Dendritic cell treated with granulocyte-macrophage colony-stimulating factor and Interleukin-4, amounts not matched to agents 40 ng/mL and 50 ng/mL, for 4 days (primary cell): ENCODE measurements around the gene ZNF396.
A peak's percentile ranks its signal among the peaks of the same experiment; 100 is the strongest.

Source experiments
- H3K27ac Mint-ChIP-seq: one replicate; pipeline ENCODE4 v1.8.0; 2022; ENCODE audit warnings: mild to moderate bottlenecking, mixed read lengths
- H3K27me3 Mint-ChIP-seq: one replicate; pipeline ENCODE4 v1.8.0; 2022; ENCODE audit warnings: mild to moderate bottlenecking, mixed read lengths
- H3K36me3 Mint-ChIP-seq: one replicate; pipeline ENCODE4 v1.8.0; 2022; ENCODE audit warnings: low read depth, mixed read lengths
- H3K4me1 Mint-ChIP-seq: one replicate; pipeline ENCODE4 v1.8.0; 2022; ENCODE audit warnings: low read depth, mixed read lengths
- H3K4me3 Mint-ChIP-seq: one replicate; pipeline ENCODE4 v1.8.0; 2022; ENCODE audit warnings: mild to moderate bottlenecking, moderate library complexity, mixed read lengths
- H3K9me3 Mint-ChIP-seq: one replicate; pipeline ENCODE4 v1.8.0; 2022; ENCODE audit warnings: mixed read lengths
- intact Hi-C: fragments of 100-400 bp; cut with micrococcal nuclease; formaldehyde crosslinking; loops from one replicate; pipeline ENCODE4 v1.15.0; 2022

The ZNF396 gene

GRCh38 chr18:35371412-35372195 lies 5.5 kb downstream of the ZNF396 start:
- Mint-ChIP-seq H3K4me3 (no peak overlapping the region), H3K27ac (no peak overlapping the region), H3K9me3 (no peaks in the 10 kb centered on the region), H3K27me3 (no peaks in the 10 kb centered on the region), H3K36me3 (no peaks in the 10 kb centered on the region), H3K4me1 (peaks cover 6% of the 10 kb centered on the region)
- intact Hi-C loops = no loop called here

GRCh38 chr18:35369126-35369525 lies 8.0 kb downstream of the ZNF396 start:
- Mint-ChIP-seq H3K4me1 (no peaks in the 10 kb centered on the region), H3K4me3 (no peak overlapping the region), H3K36me3 (no peaks in the 10 kb centered on the region), H3K27ac (no peak overlapping the region), H3K9me3 (no peaks in the 10 kb centered on the region), H3K27me3 (no peaks in the 10 kb centered on the region)
- intact Hi-C loops = no loop called here

GRCh38 chr18:35368595-35368994 lies 8.5 kb downstream of the ZNF396 start:
- Mint-ChIP-seq H3K27ac (no peak overlapping the region), H3K36me3 (no peaks in the 10 kb centered on the region), H3K4me3 (no peak overlapping the region), H3K9me3 (no peaks in the 10 kb centered on the region), H3K27me3 (no peaks in the 10 kb centered on the region), H3K4me1 (no peaks in the 10 kb centered on the region)
- intact Hi-C loops = no loop called here

GRCh38 chr18:35362531-35362930 lies 14.6 kb downstream of the ZNF396 start:
- no peak overlapping the region for H3K27ac Mint-ChIP-seq
- intact Hi-C loops = no loop called here
- H3K9me3 Mint-ChIP-seq = no peaks in the 10 kb centered on the region
- H3K27me3 Mint-ChIP-seq = no peaks in the 10 kb centered on the region
- no peaks in the 10 kb centered on the region for H3K36me3 Mint-ChIP-seq
- no peaks in the 10 kb centered on the region for H3K4me1 Mint-ChIP-seq
- H3K4me3 Mint-ChIP-seq = no peak overlapping the region

- no peaks in the 10 kb centered on the region for H3K9me3 Mint-ChIP-seq
- H3K4me1 Mint-ChIP-seq = no peaks in the 10 kb centered on the region
- H3K4me3 Mint-ChIP-seq = no peak overlapping the region
- no peak overlapping the region for H3K27ac Mint-ChIP-seq
- H3K36me3 Mint-ChIP-seq = no peaks in the 10 kb centered on the region
- H3K27me3 Mint-ChIP-seq = no peaks in the 10 kb centered on the region
- intact Hi-C loops = no loop called here
Observed at GRCh38 chr18:35361570-35362321, 15.4 kb downstream of the ZNF396 start.

GRCh38 chr18:35355140-35355618 lies 22.0 kb downstream of the ZNF396 start:
- Mint-ChIP-seq H3K27ac (no peak overlapping the region), H3K36me3 (no peaks in the 10 kb centered on the region), H3K27me3 (no peaks in the 10 kb centered on the region), H3K4me1 (no peaks in the 10 kb centered on the region), H3K4me3 (no peak overlapping the region), H3K9me3 (peaks cover 18% of the 10 kb centered on the region)
- intact Hi-C loops = loop anchor here (1.0 to 5.0 kb wide), 2 partner anchors 124 to 348 kb away; no protein-coding TSS in a partner anchor

GRCh38 chr18:35352778-35353177 lies 24.4 kb downstream of the ZNF396 start:
- no peaks in the 10 kb centered on the region for H3K36me3 Mint-ChIP-seq
- no peaks in the 10 kb centered on the region for H3K4me1 Mint-ChIP-seq
- no peak overlapping the region for H3K4me3 Mint-ChIP-seq
- H3K27ac Mint-ChIP-seq = no peak overlapping the region
- no peaks in the 10 kb centered on the region for H3K27me3 Mint-ChIP-seq
- intact Hi-C loops = no loop called here
- peaks cover 18% of the 10 kb centered on the region for H3K9me3 Mint-ChIP-seq

GRCh38 chr18:35352283-35352682 lies 24.9 kb downstream of the ZNF396 start:
- intact Hi-C loops = no loop called here
- no peaks in the 10 kb centered on the region for H3K36me3 Mint-ChIP-seq
- peaks cover 18% of the 10 kb centered on the region for H3K9me3 Mint-ChIP-seq
- no peak overlapping the region for H3K27ac Mint-ChIP-seq
- H3K4me1 Mint-ChIP-seq = no peaks in the 10 kb centered on the region
- H3K27me3 Mint-ChIP-seq = no peaks in the 10 kb centered on the region
- no peak overlapping the region for H3K4me3 Mint-ChIP-seq

GRCh38 chr18:35348001-35348400 lies 29.1 kb downstream of the ZNF396 start:
- Mint-ChIP-seq H3K9me3 (peaks cover 18% of the 10 kb centered on the region), H3K36me3 (peaks cover 12% of the 10 kb centered on the region), H3K4me1 (peaks cover 27% of the 10 kb centered on the region), H3K27me3 (no peaks in the 10 kb centered on the region), H3K27ac (no peak overlapping the region), H3K4me3 (no peak overlapping the region)
- intact Hi-C loops = no loop called here

GRCh38 chr18:35345950-35346349 lies 31.2 kb downstream of the ZNF396 start:
- H3K27ac Mint-ChIP-seq = peak overlapping the region; percentile 89
- intact Hi-C loops = no loop called here
- H3K4me3 Mint-ChIP-seq = no peak overlapping the region
- no peaks in the 10 kb centered on the region for H3K27me3 Mint-ChIP-seq
- peaks cover 33% of the 10 kb centered on the region for H3K4me1 Mint-ChIP-seq
- no peaks in the 10 kb centered on the region for H3K9me3 Mint-ChIP-seq
- peaks cover 12% of the 10 kb centered on the region for H3K36me3 Mint-ChIP-seq

- H3K36me3 Mint-ChIP-seq = peaks cover 12% of the 10 kb centered on the region
- peak overlapping the region; percentile 89 for H3K27ac Mint-ChIP-seq
- intact Hi-C loops = no loop called here
- no peak overlapping the region for H3K4me3 Mint-ChIP-seq
- no peaks in the 10 kb centered on the region for H3K27me3 Mint-ChIP-seq
- H3K9me3 Mint-ChIP-seq = no peaks in the 10 kb centered on the region
- H3K4me1 Mint-ChIP-seq = peaks cover 35% of the 10 kb centered on the region
Observed at GRCh38 chr18:35345460-35345921, 31.6 kb downstream of the ZNF396 start.

- peak overlapping the region; percentile 93 for H3K4me3 Mint-ChIP-seq
- peaks cover 12% of the 10 kb centered on the region for H3K36me3 Mint-ChIP-seq
- H3K9me3 Mint-ChIP-seq = no peaks in the 10 kb centered on the region
- peaks cover 41% of the 10 kb centered on the region for H3K4me1 Mint-ChIP-seq
- intact Hi-C loops = loop anchor here (1.0 to 5.0 kb wide), 4 partner anchors 32 to 303 kb away; partner anchors contain the start of genes MAPRE2, ZNF396 and ZSCAN30
- no peaks in the 10 kb centered on the region for H3K27me3 Mint-ChIP-seq
- peak overlapping the region; percentile 89 for H3K27ac Mint-ChIP-seq
Observed at GRCh38 chr18:35344736-35345459, 32.2 kb downstream of the ZNF396 start.

GRCh38 chr18:35343936-35344735 lies 33.0 kb downstream of the ZNF396 start, which contains the start of gene ZNF24:
Gene ZNF24 (minus strand): TSS chr18:35344420. CDS start chr18:35340650, 3,770 bp downstream.
- Mint-ChIP-seq H3K27ac (peak within 1 kb of the TSS; percentile 89), H3K27me3 (no peaks in the 10 kb centered on the region), H3K9me3 (no peaks in the 10 kb centered on the region), H3K4me3 (peak within 1 kb of the TSS; percentile 93), H3K4me1 (peaks cover 49% of the 10 kb centered on the region), H3K36me3 (peaks cover 12% of the 10 kb centered on the region)
- intact Hi-C loops = loop anchor here (1.0 to 5.0 kb wide), 4 partner anchors 33 to 302 kb away; partner anchors contain the start of genes MAPRE2, ZNF396 and ZSCAN30
